ENCODE data around the gene LSMEM2.
"Not testable (repeated sequence)": the region's sequence is repeated elsewhere in the genome, so short reads cannot be mapped to it uniquely, and the experiment has no call there.

LSMEM2 gene

DNA sequence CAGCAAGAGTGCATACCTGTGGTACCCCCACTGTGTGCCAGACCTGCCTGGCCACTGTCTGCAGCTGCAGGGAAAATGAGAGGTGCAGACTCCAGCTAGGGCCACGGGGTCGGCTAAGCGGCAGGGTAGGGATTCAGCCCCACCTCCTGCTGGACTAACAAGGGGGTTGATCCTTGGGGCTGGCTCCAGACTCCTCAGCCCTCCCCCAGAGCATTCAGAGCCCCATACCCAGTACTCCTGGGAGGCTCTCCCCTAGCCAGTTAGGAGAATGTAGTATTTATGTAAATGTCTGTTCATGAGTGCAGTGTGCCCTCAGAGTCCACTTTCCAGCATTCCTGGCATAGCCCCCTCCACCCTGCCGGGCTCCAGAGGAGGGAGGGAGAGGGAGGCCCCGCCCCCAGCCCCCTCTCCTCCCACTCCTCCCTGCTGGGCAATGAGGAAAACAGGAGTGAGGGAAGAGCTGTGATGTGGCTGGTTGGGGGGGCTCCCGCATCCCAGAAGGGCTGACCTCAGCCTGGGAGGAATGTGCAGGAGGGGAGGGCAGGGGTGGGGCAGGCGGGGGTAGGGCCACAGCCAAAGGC, 14.4 kb upstream of the LSMEM2 start:
- DNase-seq (ENCODE audit: extremely low read depth in 1 of 2, low read depth in 1 of 2), result no peak

DNA sequence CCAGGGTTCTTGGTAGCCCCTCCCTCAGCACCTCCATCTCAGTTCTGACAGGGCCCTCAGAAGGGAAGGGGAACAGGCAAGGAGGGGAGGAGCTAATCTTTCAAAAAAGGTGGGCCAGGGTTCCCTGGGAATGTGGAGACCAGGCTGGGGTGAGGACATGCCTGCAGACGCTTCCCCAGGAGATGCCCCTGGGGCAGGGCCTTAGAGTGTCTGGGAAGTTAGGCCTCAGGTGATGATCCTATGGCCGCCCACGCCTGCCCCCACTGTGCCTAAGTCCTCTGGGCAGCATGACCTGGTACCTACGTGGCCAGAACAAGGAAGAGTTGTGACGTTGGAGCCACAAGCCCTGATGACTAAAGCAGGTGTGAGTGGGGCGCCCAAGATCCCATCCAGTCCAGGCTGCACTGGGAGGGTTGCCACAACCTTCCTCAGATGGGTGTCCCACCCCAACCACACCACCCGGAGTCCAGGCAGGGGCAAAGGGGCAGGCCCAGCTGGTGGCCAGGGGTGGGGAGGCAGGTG, 13.9 kb upstream of the LSMEM2 start:
- DNase-seq (ENCODE audit: extremely low read depth in 1 of 2, low read depth in 1 of 2), result no peak

DNA sequence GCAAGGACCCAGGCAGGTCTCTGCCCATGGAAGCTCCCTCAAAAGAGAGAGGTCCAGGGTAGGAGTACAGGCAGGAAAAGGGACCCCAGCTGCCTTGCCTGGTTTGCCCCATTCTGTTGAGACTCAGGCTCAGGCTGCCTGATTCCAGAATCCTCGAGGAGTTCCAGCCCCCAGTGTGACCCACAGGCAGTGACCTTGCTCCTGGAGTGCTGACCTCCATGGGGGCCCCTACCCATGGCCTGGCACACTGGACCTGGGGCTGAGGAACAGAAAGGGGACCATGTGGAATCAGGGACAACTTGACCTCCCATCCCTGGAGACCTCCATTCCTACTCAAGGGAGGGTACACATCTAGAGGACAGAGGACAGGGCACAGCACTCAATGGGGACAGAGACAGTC, 13.3 kb upstream of the LSMEM2 start:
- DNase-seq (ENCODE audit: extremely low read depth in 1 of 2, low read depth in 1 of 2), result no peak

DNA sequence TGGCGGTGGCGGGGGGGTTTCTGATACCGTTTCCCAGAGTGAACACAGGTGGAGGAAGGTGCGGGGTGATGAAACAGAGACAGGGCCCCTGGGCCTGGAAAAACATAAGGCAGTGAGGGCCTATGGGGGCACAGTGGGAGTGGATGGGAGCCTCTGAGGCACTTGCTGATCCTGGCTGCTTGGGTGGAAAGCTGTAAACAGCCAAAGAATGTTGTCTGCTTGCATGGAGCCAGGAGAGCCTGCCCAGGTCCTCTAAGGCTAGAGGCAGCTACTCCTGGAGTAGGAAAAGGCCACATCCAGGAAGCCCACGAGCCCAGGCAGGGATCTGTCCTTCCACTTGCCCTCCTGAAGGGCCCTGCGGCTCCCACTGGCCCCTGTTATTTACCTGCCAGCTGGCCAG, 12.9 kb upstream of the LSMEM2 start:
- DNase-seq (ENCODE audit: extremely low read depth in 1 of 2, low read depth in 1 of 2), result no peak

DNA sequence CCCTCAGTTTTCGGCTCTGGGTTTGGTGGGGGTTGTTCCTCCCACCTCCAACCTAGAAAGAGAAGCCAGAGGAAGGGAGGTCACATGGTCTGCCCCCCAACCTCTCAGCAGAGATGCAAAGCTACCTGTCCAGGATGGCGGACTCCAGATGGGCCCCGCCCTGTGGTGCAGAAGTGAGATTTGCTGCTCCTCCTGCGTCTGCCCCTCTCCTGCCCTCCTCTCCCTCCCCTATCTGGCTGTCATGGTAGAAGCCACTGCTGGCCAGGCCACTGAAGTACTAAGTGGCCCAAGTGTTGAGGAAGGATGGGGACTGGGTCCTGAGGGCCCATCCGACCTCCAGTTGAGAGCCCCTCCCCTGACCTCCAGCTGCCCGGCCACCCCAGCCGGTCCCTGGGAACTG, 12.1 kb upstream of the LSMEM2 start:
- no peak for DNase-seq (ENCODE audit: extremely low read depth in 1 of 2, low read depth in 1 of 2)

DNA sequence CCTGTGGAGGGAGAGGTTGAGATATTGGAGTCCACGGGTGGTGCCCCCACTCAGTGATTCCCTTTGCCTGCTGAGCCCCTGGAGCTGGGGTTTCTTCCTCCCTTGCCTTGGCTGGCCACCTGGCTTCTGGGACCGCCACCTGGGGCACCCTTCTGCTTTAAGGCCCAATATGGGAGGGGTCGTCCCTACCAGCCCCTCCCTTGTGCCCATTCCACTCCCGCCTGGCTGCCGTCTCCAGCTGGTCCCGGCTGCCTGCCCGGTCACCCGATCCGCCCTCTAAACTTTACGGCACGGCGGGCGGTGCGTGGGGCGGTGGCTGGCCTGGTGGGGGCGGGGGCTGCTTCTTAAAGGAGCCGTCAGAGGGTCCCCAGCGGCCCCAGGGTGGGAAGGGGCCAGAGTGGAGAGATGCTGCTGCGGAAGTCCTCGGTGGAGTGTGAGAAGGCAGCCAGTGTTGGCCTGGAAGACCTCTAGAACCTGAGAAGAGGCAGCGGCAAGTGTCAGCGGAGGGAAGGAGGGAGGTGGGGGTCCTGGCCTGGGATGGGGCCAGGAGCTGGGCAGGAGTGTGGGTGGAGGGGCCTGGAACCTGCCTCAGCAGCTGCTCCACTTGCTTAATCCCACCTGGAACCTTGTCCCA, 11.5 kb upstream of the LSMEM2 start:
- DNase-seq (ENCODE audit: extremely low read depth in 1 of 2, low read depth in 1 of 2), result no peak

DNA sequence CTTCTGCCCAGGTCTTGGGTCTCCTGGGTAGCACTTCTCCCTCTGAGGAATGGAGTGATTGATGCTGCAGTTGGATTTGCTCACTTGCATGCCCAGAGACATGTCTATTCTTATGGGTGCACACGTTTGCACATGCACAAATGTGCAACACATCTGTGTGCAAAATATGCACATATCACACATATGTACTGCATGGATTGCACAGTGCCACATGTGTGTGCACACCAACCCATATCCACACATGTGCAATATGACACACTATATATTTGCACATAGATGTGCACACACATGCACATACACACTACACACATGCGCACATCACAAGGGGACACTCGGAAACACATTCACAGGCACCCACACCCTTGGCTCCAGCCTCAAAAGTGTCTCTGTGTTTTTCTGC, 10.6 kb upstream of the LSMEM2 start:
- no peak for DNase-seq (ENCODE audit: extremely low read depth in 1 of 2, low read depth in 1 of 2)

DNA sequence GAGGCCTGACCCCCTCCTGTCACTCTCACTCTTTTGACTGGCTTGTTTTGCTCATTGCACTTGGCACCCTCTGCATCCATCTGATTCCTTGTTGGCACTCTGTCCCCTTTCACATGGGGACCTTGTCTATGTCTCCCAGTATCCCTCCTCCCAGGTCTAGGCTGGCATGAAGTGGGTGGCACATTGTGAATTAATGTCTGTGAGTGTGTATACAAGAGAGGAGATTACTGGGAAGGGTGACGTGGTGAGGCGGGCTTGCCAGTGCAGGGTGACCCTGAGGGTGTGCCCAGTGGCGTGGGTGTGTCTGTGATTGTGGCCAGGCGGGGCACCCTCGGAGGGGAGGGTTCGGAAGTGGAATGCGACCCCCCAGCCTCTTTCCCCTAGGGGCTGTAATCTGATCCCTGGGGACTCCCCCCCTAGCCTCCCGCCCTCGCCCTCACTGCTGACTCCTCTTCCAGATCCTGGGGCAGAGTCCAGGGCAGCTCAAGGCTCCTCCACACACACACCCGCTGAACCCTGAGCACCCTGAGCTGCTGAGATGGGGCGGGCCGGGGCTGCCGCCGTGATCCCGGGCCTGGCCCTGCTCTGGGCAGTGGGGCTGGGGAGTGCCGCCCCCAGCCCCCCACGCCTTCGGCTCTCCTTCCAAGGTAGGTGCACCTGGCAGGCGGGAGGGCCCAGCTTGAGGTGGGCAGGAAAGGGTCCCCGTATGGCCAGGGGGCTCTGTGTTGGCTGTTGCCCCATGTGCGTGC, 10.0 kb upstream of the LSMEM2 start, which contains the start of gene SEMA3B:
Gene SEMA3B, plus strand, starts transcription at position 445 of the 749 bp plus-strand sequence. Its CDS starts 94 bp downstream, at position 539.
- no peak for DNase-seq (ENCODE audit: extremely low read depth in 1 of 2, low read depth in 1 of 2)

DNA sequence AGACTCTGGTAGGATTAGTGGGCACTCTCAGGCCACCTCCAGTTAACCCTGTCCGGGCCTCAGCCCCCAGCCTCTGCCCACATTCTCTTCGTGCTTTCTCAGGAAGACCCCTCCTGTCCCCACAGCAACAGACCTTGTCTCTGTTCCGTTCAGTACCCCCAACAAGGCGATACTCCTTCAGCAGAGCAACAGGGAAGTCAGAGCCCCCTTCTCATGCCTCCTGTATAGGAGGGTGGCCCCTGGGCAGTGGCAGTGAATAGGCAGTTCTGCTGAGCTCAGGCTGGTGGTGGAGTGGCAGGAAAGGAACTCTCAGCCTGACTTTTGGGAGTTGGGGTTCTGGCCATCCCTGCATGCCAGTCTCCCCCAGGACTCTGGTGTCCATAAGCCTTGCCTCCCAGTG, 9.4 kb upstream of the LSMEM2 start:
- DNase-seq (ENCODE audit: extremely low read depth in 1 of 2, low read depth in 1 of 2), result no peak

DNA sequence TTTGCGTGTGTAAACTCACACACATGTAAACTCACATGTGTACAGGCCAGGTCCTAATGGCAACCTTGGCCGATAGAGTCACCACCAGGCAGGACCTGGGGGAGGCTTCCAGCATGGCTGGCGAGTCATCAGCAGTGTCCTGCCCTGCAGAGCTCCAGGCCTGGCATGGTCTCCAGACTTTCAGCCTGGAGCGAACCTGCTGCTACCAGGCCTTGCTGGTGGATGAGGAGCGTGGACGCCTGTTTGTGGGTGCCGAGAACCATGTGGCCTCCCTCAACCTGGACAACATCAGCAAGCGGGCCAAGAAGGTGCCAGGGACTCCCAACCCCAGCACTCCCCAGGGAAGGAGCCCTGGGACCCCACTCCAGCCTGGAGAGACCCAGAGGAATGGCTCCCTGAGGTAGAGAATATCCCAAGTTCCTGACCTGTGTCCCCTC, 8.9 kb upstream of the LSMEM2 start:
- DNase-seq (ENCODE audit: extremely low read depth in 1 of 2, low read depth in 1 of 2), result no peak

DNA sequence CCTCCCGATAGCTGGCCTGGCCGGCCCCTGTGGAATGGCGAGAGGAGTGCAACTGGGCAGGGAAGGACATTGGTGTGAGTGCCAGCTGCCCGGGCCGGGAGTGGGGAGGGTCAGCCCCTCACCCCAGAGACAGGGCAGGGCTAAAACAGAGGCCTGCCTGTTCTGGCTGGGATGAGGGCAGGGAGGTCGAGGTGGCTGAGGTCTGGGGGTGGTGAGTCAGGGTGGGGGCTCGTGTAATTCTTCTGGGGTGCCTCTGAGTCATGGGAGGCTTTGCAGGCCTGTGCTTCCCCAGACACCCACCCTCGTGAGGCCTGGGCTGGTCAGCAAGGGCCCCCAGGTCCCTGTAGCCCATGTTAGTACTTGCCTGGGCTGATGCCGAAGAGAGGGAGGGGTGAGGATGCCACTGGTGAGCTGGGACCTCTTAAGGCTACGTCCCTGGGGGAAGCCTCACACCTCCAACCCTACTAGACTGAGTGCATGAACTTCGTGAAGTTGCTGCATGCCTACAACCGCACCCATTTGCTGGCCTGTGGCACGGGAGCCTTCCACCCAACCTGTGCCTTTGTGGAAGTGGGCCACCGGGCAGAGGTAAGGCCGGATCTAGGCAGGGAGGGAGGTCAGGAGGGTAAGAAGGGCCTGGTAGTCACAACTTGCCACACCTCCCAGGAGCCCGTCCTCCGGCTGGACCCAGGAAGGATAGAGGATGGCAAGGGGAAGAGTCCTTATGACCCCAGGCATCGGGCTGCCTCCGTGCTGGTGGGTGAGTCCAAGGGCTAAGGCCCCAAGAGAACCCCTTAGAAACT, 8.3 kb upstream of the LSMEM2 start:
- DNase-seq (ENCODE audit: extremely low read depth in 1 of 2, low read depth in 1 of 2), result no peak

DNA sequence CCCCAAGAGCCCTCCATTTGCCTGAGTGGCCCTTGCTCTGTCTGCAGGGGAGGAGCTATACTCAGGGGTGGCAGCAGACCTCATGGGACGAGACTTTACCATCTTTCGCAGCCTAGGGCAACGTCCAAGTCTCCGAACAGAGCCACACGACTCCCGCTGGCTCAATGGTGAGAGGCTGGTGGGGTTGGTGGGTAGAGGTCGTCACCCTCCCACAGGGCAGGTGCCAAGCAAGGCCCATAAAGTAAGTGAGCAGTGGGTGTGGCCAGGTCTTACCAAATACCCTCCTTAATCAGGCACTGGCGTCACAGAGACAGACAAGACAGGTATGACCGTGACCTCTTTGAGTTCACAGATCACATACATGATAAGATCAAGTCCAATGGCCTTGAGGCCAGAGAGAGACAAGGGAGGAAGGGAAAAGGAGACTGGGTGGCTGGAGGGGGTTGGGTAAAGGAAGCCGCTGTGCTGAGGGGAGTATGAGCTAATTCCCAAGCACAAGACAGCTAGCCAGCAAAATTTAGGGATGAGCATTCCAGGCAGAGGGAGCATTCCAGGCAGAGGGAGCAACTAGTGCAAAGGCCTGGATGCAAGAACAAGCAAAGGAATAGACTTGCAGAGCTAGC, 7.5 kb upstream of the LSMEM2 start:
- no peak for DNase-seq (ENCODE audit: extremely low read depth in 1 of 2, low read depth in 1 of 2)

DNA sequence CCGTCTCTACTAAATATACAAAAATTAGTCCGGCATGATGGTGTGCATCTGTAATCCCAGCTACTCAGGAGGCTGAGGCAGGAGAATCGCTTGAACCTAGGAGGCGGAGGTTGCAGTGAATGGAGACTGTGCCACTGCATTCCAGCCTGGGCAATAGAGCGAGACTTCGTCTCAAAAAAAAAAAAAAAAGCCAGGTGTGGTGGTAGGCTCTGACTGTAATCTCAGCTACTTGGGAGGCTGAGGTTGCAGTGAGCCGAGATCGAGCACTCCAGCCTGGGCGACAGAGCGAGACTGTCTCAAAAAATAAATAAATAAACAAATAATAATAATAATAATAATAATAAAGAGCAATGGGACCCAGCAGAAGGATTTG, 6.4 kb upstream of the LSMEM2 start:
- DNase-seq (ENCODE audit: extremely low read depth in 1 of 2, low read depth in 1 of 2), result not testable (repeated sequence)

DNA sequence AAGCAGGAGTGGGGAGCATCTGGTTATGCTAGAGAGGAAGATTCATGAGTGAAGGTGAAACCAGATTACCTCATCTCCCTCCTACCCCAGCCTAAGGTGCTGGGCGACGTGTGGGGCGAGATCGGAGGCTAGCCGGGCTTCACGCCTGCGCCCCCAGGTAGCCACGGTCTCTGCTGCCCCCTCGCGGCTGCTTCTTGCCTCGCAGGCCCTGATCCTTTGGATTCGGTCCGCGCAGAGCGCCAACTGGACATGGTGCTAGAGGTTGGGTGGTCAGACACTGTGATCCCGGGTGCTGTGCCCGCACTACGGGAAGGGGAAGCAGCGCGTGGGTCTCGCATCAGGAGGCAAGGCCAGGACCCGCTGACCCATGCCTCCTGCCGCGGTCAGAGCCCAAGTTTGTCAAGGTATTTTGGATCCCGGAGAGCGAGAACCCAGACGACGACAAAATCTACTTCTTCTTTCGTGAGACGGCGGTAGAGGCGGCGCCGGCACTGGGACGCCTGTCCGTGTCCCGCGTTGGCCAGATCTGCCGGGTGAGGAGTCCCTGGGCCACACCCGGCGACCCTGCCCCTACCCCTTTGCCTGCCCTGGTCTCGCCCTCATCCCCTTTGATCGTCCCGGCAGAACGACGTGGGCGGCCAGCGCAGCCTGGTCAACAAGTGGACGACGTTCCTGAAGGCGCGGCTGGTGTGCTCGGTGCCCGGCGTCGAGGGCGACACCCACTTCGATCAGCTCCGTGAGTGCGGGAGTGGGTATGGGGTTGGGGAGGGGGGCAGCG, 5.8 kb upstream of the LSMEM2 start:
- peak; percentile 60 to 84 for DNase-seq (ENCODE audit: extremely low read depth in 1 of 2, low read depth in 1 of 2)

DNA sequence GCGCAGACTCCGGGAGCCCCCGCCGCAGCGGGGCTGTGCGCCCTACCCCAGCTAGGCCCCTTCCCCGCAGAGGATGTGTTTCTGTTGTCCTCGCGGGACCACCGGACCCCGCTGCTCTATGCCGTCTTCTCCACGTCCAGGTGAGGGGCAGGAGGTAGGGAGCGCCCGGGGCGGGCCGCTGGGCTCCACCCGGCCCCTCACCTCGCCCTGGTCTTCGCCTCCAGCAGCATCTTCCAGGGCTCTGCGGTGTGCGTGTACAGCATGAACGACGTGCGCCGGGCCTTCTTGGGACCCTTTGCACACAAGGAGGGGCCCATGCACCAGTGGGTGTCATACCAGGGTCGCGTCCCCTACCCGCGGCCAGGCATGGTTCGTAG, 5.2 kb upstream of the LSMEM2 start:
- no peak for DNase-seq (ENCODE audit: extremely low read depth in 1 of 2, low read depth in 1 of 2)

DNA sequence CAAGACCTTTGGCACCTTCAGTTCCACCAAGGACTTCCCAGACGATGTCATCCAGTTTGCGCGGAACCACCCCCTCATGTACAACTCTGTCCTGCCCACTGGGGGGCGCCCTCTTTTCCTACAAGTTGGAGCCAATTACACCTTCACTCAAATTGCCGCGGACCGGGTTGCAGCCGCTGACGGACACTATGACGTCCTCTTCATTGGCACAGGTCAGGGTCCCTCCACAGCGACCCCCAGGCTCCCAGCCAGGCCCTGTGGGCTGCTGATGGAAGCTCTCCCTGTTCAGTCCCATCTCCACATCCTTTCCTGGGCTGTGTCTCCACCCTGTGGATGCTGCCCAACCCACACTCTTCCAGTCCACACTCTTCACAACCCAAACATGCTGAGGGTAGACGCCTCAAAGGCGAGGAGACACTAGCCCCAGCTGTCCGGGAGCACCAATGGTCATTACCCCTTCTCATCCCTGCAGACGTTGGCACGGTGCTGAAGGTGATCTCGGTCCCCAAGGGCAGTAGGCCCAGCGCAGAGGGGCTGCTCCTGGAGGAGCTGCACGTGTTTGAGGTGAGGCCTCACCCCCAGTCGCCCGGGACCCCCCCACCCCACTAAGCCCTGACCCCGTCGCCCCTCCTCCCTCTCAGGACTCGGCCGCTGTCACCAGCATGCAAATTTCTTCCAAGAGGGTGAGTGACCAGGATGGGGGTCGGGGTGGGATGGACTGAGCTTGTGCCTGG, 4.3 kb upstream of the LSMEM2 start:
- DNase-seq (ENCODE audit: extremely low read depth in 1 of 2, low read depth in 1 of 2), result peak; percentile 32 to 59

DNA sequence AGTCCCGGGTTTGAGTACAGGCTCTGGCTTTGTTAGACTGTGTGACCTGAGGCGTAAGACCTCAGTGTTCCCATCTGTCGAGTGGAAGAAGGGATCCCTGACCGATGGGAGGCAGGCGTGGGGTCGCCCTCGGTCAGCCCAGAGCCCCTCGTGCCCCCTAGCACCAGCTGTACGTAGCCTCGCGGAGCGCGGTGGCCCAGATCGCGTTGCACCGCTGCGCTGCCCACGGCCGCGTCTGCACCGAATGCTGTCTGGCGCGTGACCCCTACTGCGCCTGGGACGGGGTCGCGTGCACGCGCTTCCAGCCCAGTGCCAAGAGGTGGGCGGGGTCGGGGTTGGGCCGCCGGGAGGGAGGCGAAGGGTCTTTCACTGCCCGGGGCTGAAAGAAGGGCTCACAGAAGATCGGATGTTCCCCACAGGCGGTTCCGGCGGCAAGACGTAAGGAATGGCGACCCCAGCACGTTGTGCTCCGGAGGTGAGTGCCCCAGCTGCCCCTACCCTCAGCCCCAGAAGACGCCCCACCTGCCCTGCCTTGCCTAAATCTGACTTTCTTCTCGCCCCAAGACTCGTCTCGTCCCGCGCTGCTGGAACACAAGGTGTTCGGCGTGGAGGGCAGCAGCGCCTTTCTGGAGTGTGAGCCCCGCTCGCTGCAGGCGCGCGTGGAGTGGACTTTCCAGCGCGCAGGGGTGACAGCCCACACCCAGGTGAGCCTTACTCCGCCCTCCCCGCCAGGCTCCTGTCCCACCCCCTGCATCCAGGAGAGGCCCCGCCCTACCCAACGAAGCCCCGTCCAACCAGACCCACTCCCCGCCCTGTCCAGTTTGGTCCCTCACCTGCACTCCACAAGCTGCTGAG, 3.5 kb upstream of the LSMEM2 start:
- DNase-seq (ENCODE audit: extremely low read depth in 1 of 2, low read depth in 1 of 2), result no peak

DNA sequence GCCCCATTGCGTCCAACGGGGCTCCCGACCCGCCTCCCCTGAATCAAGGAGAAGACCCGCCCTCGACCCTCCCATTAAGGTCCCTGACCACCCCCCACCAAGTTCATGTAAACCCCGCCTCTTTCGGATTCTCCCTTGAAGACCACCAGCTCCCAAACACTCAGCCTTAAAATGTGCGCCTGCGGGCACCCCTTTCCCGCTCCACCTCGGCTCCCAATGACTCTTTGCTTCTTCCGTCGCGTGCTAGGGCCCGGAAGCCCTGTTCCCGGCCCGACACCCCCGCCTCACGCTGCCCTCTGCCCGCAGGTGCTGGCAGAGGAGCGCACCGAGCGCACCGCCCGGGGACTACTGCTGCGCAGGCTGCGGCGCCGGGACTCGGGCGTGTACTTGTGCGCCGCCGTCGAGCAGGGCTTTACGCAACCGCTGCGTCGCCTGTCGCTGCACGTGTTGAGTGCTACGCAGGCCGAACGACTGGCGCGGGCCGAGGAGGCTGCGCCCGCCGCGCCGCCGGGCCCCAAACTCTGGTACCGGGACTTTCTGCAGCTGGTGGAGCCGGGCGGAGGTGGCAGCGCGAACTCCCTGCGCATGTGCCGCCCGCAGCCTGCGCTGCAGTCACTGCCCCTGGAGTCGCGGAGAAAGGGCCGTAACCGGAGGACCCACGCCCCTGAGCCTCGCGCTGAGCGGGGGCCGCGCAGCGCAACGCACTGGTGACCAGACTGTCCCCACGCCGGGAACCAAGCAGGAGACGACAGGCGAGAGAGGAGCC, 2.7 kb upstream of the LSMEM2 start:
- no peak for DNase-seq (ENCODE audit: extremely low read depth in 1 of 2, low read depth in 1 of 2)

All from activated CD8-positive, alpha-beta memory T cell treated with anti-CD3 and anti-CD28 coated beads for 1 hour (primary cell).